Adrenal gland (tissue), 12 donors: ENCODE results near the gene LRBA. TPM values are rescaled to one million over a fixed set of nuclear protein-coding genes. Genes with fewer than 3 reads are reported as not detected.

Source experiments
- DNase-seq, 7 donors: peaks; one replicate each; pipeline ENCODE4 v3.0.0-alpha.2; 2019 to 2020
- H3K27ac ChIP-seq, 5 donors: fragments of 200-600 bp; sonication (generic) in 4 of 5; 1 replicate in 3 of 5; 2 replicates in 2 of 5; pipeline versions ENCODE4 v1.5.1 to v1.8.0; 2016 to 2020; ENCODE audit warnings: mild to moderate bottlenecking in 1 of 5
- H3K27me3 ChIP-seq: fragments of 200-600 bp; 2 replicates; pipeline ENCODE4 v1.8.0; 2021
- H3K36me3 ChIP-seq, 2 donors: fragments of 200-600 bp; replicated peaks in 1 of 2; 1 replicate in 1 of 2; 2 replicates in 1 of 2; pipeline versions ENCODE4 v1.5.1 to v1.8.0; 2018 to 2022
- H3K4me1 ChIP-seq, 2 donors: fragments of 200-600 bp; replicated peaks in 1 of 2; 1 replicate in 1 of 2; 2 replicates in 1 of 2; pipeline versions ENCODE4 v1.5.1 to v1.8.0; 2018 to 2021
- H3K4me3 ChIP-seq, 4 donors: fragments of 200-600 bp; sonication (generic) in 3 of 4; one replicate each; pipeline ENCODE4 v1.5.1; 2016 to 2018
- H3K9me3 ChIP-seq, 3 donors: fragments of 200-600 bp; sonication (generic) in 1 of 3; replicated peaks in 1 of 3; 1 replicate in 2 of 3; 2 replicates in 1 of 3; pipeline versions ENCODE4 v1.5.1 to v1.8.0; 2016 to 2021
- CTCF ChIP-seq, 6 experiments: fragments of 450-650 bp in 4 of 6; fragments of 200-600 bp in 2 of 6; sonication (generic) in 1 of 6; IDR thresholded peaks; 1 replicate in 5 of 6; 2 replicates in 1 of 6; pipeline versions ENCODE4 v1.5.1 to v1.8.0; 2016 to 2021; ENCODE audit warnings: antibody characterized with exemption in 6 of 6, mild to moderate bottlenecking in 2 of 6, moderate library complexity in 1 of 6
- POLR2A ChIP-seq, 2 donors: fragments of 450-650 bp; IDR thresholded peaks; one replicate each; pipeline ENCODE4 v1.6.1; 2017; ENCODE audit warnings: antibody characterized with exemption in 2 of 2, mild to moderate bottlenecking in 2 of 2, moderate library complexity in 1 of 2
- WGBS, 4 donors: extraction: QIAGEN DNeasy Blood & Tissue Kit in 2 of 4; methylation state at CpG; one replicate each; pipeline versions ENCODE4 v1.1.5 to v1.1.7; 2013 to 2017; 5-methylcytosine and 5-hydroxymethylcytosine counted together
- intact Hi-C, 2 donors: fragments of 100-400 bp; cut with DNase I; formaldehyde crosslinking; loops; one replicate each; pipeline versions ENCODE4 v1.14.1 to v1.15.0; 2022 to 2023
- polyA plus RNA-seq, 3 donors: library from polyadenylated mRNA; stranded (reverse); fragments of 200-250 nt in 2 of 3; fragments of 350-450 nt in 1 of 3; fragmentation: Illumina TruSeq in 1 of 3; extraction: RNeasy Lipid Tissue Mini Kit (QIAGEN cat#74804) in 1 of 3; gene quantifications; one replicate each; pipeline ENCODE4 v1.2.3, GENCODE V29; 2013 to 2014
- total RNA-seq, 9 donors: library from RNA; depleted of rRNA in 4 of 9; stranded (reverse); fragments of >200 nt in 4 of 9; fragments of 120-200 nt in 1 of 9; fragmentation: NEBNext Ultra II Directional in 1 of 9; extraction: Animal tissue kit (Norgen Biotek cat#: 25700) in 1 of 9; gene quantifications; one replicate each; pipeline versions ENCODE4 v1.1.0 to v1.2.4, GENCODE V29; 2013 to 2023
- donor health status: healthy with polysubstance abuse.
- donor health status: Bipolar disorder and iron deficiency.
- donor health status: DM: yes; HTN: yes; CAD: no.
- donor health status: DM: no; HTN: no; CAD: no.
- donor health status: DM: no; HTN: no; CAD: no.
- donor health status: DM: yes; HTN: yes; CAD: no.

Gene LRBA
- total and polyA plus RNA-seq, 12 donors: 9.6 to 106 (median 40.6) TPM

GRCh38 chr4:150237110-150237872 is 777.8 kb downstream of the LRBA start:
- no peak overlapping the region for H3K4me3 ChIP-seq
- H3K9me3 ChIP-seq: no peaks in the 10 kb centered on the region
- DNase-seq: no peak
- peaks cover 4 to 17% of the 10 kb centered on the region in 2 donors for H3K4me1 ChIP-seq
- intact Hi-C loops: no loop called here
- H3K27ac ChIP-seq: peak overlapping the region in 2 of 5 donors; percentile 18 to 23
- TF ChIP-seq POLR2A (IDR thresholded peaks at IDR 0.05) (no peak), CTCF (IDR thresholded peaks at IDR 0.05) (no peak)
- H3K36me3 ChIP-seq: no peaks in the 10 kb centered on the region
- WGBS, 4 donors: 51 to 59% (median 53%) methylated on average over 6 of the region's 6 CpGs
- H3K27me3 ChIP-seq: no peaks in the 10 kb centered on the region

- Histone ChIP-seq H3K27me3 (no peaks in the 10 kb centered on the region), H3K27ac (peak overlapping the region in 1 of 5 donors; percentile 62), H3K36me3 (no peaks in the 10 kb centered on the region), H3K4me1 (peaks cover 4 to 17% of the 10 kb centered on the region in 2 donors), H3K9me3 (no peaks in the 10 kb centered on the region), H3K4me3 (no peak overlapping the region)
- intact Hi-C loops: no loop called here
- TF ChIP-seq CTCF (IDR thresholded peaks at IDR 0.05) (no peak), POLR2A (IDR thresholded peaks at IDR 0.05) (no peak)
- DNase-seq: no peak
Measured at GRCh38 chr4:150236626-150237025, 778.5 kb downstream of the LRBA start.

- intact Hi-C loops: no loop called here
- WGBS, 4 donors: 79 to 83% (median 80%) methylated on average over 6 of the region's 6 CpGs
- TF ChIP-seq POLR2A (IDR thresholded peaks at IDR 0.05) (no peak), CTCF (IDR thresholded peaks at IDR 0.05) (no peak)
Measured at GRCh38 chr4:150235808-150236271, 779.2 kb downstream of the LRBA start.

GRCh38 chr4:150235317-150235716 is 779.8 kb downstream of the LRBA start:
- no peak overlapping the region for H3K4me3 ChIP-seq
- intact Hi-C loops: no loop called here
- no peak overlapping the region for H3K27ac ChIP-seq
- TF ChIP-seq CTCF (IDR thresholded peaks at IDR 0.05) (no peak), POLR2A (IDR thresholded peaks at IDR 0.05) (no peak)
- no peaks in the 10 kb centered on the region for H3K36me3 ChIP-seq
- H3K9me3 ChIP-seq: no peaks in the 10 kb centered on the region
- peaks cover 4 to 17% of the 10 kb centered on the region in 2 donors for H3K4me1 ChIP-seq
- no peaks in the 10 kb centered on the region for H3K27me3 ChIP-seq
- 92 to 98% (median 95%) methylated on average over 5 of the region's 5 CpGs for WGBS, 4 donors
- no peak for DNase-seq

More at GRCh38 chr4:150235808-150236271, 779.2 kb downstream of the LRBA start:
- Histone ChIP-seq H3K9me3 (no peaks in the 10 kb centered on the region), H3K27me3 (no peaks in the 10 kb centered on the region), H3K27ac (no peak overlapping the region), H3K4me1 (peaks cover 4 to 17% of the 10 kb centered on the region in 2 donors), H3K36me3 (no peaks in the 10 kb centered on the region), H3K4me3 (no peak overlapping the region)
- DNase-seq: no peak
